ENCODE results near the gene AKR1C2.

- TF ChIP-seq CTCF (IDR thresholded peaks at IDR 0.05) = no peak
- TF ChIP-seq EZH2phosphoT487 (IDR thresholded peaks at IDR 0.05) = no peak
Measured at GRCh38 chr10:5034588-5034987, 30.9 kb upstream of the AKR1C2 start.
